HL-60/S4 (cell line): ENCODE results near the gene RNF151.

Experiments used
- in situ Hi-C: fragments of 300-500 bp; cut with MboI; formaldehyde crosslinking; loops from 2 replicates; pipeline ENCODE4 v1.14.3; 2022; ENCODE audit warnings: low sequenced_read_pairs

Gene RNF151

DNA sequence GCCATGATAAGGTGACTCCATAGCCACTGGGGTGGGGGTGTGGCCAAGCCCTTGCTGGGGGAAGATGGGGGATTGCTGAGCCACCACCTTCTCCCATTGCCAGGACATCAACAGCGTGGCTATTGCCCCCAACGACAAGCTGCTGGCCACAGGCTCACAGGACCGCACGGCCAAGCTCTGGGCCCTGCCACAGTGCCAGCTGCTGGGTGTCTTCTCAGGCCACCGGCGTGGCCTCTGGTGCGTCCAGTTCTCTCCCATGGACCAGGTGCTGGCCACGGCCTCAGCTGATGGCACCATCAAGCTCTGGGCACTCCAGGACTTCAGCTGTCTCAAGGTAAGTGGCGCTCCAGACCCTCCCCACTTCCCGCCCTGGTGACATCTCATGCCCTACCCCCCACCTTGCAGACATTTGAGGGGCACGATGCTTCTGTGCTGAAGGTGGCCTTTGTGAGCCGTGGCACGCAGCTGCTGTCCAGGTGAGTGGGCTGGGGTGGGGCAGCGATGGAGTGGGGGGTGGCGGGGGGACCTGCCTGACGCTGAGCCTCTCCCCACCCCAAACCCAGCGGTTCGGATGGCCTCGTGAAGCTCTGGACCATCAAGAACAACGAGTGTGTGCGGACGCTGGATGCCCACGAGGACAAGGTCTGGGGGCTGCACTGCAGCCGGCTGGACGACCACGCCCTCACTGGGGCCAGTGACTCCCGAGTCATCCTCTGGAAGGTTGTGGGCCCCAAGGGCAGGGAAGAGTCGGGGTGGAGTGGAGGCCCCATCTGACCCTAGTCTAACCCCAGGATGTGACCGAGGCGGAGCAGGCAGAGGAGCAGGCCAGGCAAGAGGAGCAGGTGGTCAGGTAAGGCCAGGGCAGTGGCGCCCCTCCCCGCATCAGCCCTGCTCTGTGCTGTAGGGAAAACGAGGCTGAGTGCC is 10.6 kb downstream of the RNF151 start:
- in situ Hi-C loops: no loop called here

GRCh38 chr16:1977875-1978268 is 11.2 kb downstream of the RNF151 start:
- in situ Hi-C loops: no loop called here

DNA sequence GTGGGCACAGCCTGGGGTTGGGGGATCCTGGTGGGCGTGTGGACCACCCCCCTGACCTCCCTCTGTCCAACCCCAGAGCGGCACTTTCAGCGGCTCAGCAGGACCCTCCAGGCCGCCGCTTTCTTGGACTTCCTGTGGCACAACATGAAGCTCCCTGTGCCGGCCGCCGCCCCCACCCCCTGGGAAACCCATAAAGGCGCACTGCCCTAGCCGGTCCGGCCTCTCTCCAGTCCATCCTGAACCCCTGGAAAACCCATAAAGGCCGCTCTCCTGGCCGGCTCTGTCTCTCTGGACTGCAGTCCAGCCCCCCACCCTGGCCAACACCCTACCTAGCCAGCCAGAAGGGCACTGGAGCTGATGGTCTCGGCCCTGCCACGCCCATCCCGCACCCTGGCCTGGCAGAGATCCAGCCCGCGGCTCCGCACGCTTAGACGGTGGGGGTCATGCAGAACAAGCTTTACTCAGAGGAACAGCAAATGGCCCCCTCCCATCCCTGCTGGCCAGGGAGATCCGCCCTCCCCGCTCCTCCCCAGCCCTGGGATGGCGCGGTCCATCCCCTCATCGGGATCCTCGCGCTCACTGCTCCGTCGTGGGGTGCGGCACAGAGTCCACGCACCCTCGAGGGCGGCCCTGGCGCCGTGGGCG is 11.9 kb downstream of the RNF151 start:
- in situ Hi-C loops: no loop called here

DNA sequence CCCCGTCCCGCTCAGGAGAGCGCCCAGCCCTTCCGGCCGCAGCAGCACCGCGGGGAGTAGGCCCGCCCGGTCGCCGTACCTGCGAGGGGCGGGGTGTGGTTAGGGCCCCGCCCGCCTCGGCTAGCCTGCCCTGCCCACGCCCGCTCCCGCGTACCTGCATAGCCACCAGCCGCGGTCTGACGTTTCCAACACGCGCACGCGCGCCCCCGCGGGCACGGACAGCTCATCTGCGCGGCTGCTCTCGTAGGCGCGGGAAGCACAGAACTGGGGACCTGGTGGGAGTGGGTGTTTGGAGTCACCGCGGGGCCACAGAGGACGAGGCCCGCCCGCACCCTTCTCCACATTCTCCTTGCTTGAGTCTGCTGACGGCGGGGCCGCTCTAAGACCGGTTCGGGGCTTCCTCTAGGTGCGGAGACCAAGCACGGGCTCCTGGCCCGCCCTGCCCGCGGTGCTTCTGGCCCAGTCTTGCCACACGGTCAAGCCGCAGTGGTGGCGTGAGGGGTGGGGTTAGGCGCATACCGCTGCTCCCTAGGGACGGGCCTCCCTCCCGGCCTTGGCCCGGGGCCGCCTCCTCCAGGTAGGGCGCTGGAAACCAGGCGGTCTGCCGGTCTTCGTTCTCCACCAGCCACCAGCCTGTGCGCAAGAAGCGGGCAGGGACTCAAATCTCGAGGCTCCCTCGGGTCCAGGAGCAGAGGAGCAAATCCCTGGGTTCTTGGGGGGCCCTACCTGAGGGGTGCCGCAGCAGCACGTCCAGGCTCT is 12.8 kb downstream of the RNF151 start:
- in situ Hi-C loops: no loop called here

GRCh38 chr16:1980030-1980769 is 13.5 kb downstream of the RNF151 start:
- in situ Hi-C loops: no loop called here

GRCh38 chr16:1980770-1981087 is 14.1 kb downstream of the RNF151 start:
- in situ Hi-C loops: no loop called here

GRCh38 chr16:1981398-1981836 is 14.8 kb downstream of the RNF151 start, which contains the start of gene NOXO1:
TSS of gene NOXO1 (minus strand) at chr16:1981469. CDS start at chr16:1981179, 290 bp downstream.
- in situ Hi-C loops: no loop called here

DNA sequence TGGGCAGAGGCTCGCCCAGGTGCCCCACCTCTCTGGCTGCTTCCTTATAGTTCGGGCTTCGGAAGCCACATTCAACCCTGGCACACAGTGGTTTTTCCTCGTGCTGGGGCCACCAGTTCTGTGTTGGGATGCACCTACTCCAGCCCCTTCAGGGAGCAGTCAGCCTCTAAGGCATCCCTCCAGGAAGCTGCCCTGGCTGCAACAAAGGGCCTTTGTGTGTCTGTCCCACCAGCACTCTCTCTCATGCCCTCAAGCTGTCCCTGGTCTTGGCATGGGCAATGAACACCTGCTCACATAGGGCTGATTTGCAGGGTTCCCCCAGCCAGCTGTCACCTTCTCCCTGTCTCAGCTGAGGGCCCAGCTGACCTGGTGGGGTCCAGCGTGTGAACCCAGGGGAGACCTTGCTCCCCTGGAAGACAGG is 15.4 kb downstream of the RNF151 start:
- in situ Hi-C loops: no loop called here

DNA sequence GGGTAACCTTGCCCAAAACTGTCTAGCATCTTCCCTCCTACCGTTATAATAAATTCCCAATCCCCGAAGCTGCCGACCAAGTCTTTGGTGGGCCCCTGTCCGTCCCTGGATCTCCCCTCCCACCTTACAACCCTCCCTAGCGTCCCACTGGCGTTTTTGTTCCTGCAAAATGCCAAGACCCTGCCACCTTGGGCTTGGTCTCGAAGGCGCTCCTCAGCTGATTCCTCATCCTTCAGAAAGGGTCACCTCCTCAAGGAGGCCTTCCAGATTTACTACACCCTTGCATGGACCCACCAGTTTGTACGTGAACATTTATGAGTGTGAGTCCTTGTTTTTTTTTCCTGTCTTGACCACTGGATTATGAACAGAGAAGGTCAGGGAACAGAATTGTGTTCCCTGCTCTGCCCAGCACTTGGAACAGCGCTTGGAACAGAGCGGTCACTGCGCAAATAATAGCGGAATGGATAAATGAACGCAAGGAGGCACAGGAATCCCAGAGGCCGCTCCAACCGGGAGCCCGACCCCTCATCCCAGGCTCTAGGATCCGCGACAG is 16.4 kb downstream of the RNF151 start:
- in situ Hi-C loops: no loop called here

GRCh38 chr16:1983544-1984346 is 17.1 kb downstream of the RNF151 start, which contains the start of gene GFER:
TSS of gene GFER (plus strand) at chr16:1984193. CDS start at chr16:1984219, 26 bp downstream.
- in situ Hi-C loops: no loop called here

GRCh38 chr16:1984347-1985225 is 17.9 kb downstream of the RNF151 start:
- in situ Hi-C loops: no loop called here

DNA sequence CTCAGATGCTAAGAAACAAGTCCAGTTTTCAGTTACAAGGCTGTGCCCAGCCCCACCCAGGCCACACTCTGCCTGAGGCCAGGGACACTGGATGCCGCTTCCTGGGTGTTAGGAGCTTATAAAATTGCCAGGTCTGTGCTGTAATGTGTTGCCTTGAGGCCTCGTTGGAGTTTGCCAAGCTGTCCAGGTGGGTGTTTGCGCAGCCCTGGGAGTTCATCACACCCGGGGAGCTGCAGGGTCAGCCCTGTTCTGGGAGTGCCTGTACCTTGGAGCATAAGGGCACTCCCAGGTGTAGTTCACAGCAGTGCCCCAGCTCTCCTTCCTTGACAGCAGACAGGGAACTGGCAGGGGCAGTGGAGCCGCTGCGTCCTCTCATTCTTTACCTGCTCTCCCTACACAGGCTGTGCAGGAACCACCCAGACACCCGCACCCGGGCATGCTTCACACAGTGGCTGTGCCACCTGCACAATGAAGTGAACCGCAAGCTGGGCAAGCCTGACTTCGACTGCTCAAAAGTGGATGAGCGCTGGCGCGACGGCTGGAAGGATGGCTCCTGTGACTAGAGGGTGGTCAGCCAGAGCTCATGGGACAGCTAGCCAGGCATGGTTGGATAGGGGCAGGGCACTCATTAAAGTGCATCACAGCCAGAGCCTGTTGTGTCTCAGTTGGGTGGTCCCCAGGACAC is 19.0 kb downstream of the RNF151 start:
- in situ Hi-C loops: no loop called here

DNA sequence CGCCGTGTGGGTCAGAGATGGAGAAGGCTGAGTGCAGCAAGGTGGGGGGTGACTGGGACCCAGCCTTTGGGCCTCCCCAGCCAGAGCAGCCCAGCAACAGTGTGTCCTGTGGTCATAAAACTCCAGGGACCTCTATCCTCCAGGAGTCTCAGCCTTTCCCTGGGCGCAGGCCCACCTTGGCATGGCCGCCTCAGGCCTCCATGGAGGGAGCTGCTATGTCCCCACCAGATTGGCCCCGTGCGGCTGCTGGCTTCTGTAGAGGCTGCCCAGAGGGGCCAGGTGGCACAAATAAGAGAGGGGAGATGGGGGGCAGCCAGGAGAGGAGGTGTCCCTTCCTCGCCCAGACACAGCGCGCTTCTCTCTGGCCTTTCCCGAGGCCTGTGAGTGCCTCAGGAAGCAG is 20.5 kb downstream of the RNF151 start:
- in situ Hi-C loops: no loop called here

- in situ Hi-C loops: no loop called here
These were observed 22.8 kb downstream of the RNF151 start, which contains the start of gene SYNGR3 for GRCh38 chr16:1989209-1990100. TSS of gene SYNGR3 (plus strand) at chr16:1989970. CDS start at chr16:1990103, 133 bp downstream.

GRCh38 chr16:1990101-1990350 is 23.4 kb downstream of the RNF151 start:
- in situ Hi-C loops: no loop called here

DNA sequence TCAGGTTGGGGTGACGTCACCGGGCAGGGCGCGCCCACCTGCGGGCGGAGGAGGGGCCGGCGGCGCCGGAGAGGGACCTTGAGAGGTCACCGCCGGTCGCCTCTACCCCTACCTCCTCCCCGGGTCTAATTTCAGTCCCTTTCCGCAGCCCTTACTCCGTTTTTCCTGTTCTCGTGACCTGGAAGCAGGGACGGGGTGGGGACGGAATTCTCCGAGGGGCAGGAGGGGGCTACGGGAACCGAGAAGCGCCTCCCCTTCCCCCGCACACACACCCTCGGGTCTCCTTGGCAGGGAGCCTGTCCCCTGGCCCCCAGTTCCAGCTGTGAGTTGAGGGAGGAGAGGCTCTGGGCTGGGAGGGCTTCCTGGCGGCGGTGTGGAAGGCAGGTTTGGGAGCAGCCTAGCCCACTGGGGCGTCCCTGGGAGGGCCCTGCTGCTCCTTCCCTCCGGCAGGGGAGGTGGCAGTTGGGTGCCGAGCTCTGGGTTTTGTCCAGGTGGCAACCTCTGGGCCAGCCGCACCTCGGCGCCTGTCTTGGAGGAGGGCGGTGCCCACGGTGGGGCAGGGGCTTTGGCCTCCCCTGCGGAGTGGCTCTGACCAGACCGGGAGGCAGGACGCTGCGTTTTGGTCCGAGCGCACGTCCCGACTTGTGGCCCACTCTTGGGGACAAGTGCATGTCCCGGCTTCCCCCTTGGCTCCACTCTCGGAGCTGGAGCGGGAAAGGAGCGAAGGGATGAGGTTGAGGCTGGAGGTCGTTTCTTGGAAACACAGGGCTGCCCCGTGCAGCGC is 23.9 kb downstream of the RNF151 start:
- in situ Hi-C loops: no loop called here
